ENCODE results near the gene OXNAD1. TPM values are rescaled to one million over a fixed set of nuclear protein-coding genes. Genes with fewer than 3 reads are reported as not detected.

Gene OXNAD1
- total RNA-seq, 3 donors from 2014 or later: 13.1 to 22.8 (median 15.7) TPM

DNA sequence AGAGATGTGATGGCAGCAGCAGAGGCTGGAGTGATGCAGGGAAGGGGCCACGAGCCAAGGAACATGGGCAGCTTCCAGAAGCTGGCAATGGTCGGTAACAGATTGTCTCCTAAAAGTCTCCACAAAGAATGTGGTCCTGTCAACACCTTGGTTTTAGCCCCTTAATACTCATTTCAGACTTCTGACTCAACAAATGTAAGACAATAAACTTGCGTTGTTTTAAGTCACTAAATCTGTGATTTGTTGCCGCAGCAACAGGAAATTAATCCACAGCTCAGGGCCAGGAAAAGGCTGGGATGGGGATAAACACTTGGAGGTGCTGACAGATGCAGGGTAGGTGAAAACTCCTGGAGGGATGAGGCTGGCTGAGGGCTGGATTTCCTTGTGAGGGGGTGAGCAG lies 69.9 kb downstream of the OXNAD1 start:
- peaks cover 0 to 7% of the 10 kb centered on the region in 2 donors for H3K9me3 ChIP-seq
- no peaks in the 10 kb centered on the region for H3K4me1 ChIP-seq
- no peaks in the 10 kb centered on the region for H3K27me3 ChIP-seq
- intact Hi-C loops (cut with DNase I; ENCODE audit: low total_unique reads): no loop called here
- no peak overlapping the region for H3K4me3 ChIP-seq
- H3K36me3 ChIP-seq: no peaks in the 10 kb centered on the region
- TF ChIP-seq POLR2A (IDR thresholded peaks at IDR 0.05): no peak
- TF ChIP-seq, protein P1, sequence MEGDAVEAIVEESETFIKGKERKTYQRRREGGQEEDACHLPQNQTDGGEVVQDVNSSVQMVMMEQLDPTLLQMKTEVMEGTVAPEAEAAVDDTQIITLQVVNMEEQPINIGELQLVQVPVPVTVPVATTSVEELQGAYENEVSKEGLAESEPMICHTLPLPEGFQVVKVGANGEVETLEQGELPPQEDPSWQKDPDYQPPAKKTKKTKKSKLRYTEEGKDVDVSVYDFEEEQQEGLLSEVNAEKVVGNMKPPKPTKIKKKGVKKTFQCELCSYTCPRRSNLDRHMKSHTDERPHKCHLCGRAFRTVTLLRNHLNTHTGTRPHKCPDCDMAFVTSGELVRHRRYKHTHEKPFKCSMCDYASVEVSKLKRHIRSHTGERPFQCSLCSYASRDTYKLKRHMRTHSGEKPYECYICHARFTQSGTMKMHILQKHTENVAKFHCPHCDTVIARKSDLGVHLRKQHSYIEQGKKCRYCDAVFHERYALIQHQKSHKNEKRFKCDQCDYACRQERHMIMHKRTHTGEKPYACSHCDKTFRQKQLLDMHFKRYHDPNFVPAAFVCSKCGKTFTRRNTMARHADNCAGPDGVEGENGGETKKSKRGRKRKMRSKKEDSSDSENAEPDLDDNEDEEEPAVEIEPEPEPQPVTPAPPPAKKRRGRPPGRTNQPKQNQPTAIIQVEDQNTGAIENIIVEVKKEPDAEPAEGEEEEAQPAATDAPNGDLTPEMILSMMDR (IDR thresholded peaks at IDR 0.05): no peak
- TF ChIP-seq POLR2AphosphoS5 (IDR thresholded peaks at IDR 0.05): no peak
- no peak overlapping the region for H3K27ac ChIP-seq
- DNase-seq (ENCODE audit: low spot score in 2 of 2): no peak

DNA sequence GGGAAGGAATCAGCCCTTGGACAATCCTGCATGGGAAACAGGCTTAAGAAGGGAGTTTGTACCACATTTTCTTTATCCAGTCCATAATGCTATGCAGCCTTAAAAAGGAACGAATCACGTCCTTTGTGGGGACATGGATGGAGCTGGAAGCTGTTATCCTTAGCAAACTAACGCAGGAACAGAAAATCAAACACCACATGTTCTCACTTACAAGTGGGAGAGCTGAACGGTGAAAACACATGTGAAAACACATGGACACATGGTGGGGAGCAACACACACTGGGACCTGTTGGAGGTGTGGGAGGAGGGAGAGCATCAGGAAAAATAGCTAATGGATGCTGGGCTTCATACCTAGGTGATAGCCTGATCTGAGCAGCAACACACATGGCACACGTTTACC lies 70.3 kb downstream of the OXNAD1 start:
- H3K27me3 ChIP-seq: no peaks in the 10 kb centered on the region
- peaks cover 0 to 7% of the 10 kb centered on the region in 2 donors for H3K9me3 ChIP-seq
- TF ChIP-seq POLR2A (IDR thresholded peaks at IDR 0.05) (no peak), POLR2AphosphoS5 (IDR thresholded peaks at IDR 0.05) (no peak)
- TF ChIP-seq, protein P1 (IDR thresholded peaks at IDR 0.05): no peak
- DNase-seq (ENCODE audit: low spot score in 2 of 2): no peak
- intact Hi-C loops (cut with DNase I; ENCODE audit: low total_unique reads): no loop called here
- no peaks in the 10 kb centered on the region for H3K4me1 ChIP-seq
- no peak overlapping the region for H3K4me3 ChIP-seq
- H3K27ac ChIP-seq: no peak overlapping the region
- H3K36me3 ChIP-seq: no peaks in the 10 kb centered on the region

DNA sequence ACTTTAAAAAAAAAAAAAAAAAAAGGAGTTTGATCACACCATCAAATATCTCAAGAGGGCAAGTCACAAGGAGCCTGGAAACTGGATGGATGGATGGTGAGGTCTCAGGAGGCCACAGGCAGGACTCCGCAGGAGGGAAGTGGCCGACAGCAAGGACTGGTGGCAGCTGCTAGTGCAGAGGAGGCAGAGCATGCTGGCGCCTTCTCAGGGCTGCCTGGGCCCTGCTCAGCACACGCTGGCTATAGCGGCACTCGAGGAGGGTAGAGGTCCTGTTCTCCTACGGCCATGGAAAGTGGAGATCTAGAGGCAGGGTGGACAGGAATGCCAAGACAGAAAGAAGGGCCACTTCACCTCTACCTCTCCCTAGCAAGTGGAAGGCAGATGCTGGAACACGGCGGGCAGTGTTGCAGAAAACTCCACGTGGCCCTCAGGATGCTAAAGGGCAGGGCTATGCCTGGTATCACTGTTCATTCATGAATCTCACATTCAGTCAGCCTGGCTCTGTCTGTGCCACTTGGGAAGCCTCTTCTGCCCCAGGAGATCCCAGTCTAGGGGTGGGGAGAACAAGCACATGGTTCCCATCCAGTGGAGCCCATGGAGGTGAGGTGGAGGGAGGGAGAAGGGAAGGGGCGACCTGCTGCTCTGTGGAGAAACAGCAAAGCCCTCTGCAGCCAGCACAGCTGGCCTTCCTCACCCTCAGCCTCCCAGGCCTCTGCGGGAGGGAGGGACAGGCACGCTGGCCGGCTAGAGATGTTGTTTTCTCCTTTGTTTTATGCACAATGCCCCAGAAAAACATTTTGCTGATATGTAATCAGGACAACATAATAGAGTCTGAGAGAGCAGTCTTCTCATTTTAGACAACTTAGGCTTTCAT lies 71.0 kb downstream of the OXNAD1 start:
- no peak overlapping the region for H3K4me3 ChIP-seq
- no peaks in the 10 kb centered on the region for H3K36me3 ChIP-seq
- H3K27ac ChIP-seq: no peak overlapping the region
- H3K27me3 ChIP-seq: no peaks in the 10 kb centered on the region
- TF ChIP-seq, protein P1 (IDR thresholded peaks at IDR 0.05): no peak
- TF ChIP-seq POLR2AphosphoS5 (IDR thresholded peaks at IDR 0.05) (no peak), POLR2A (IDR thresholded peaks at IDR 0.05) (no peak)
- no peaks in the 10 kb centered on the region for H3K4me1 ChIP-seq
- intact Hi-C loops (cut with DNase I; ENCODE audit: low total_unique reads): no loop called here
- peaks cover 0 to 6% of the 10 kb centered on the region in 2 donors for H3K9me3 ChIP-seq
- no peak for DNase-seq (ENCODE audit: low spot score in 2 of 2)

DNA sequence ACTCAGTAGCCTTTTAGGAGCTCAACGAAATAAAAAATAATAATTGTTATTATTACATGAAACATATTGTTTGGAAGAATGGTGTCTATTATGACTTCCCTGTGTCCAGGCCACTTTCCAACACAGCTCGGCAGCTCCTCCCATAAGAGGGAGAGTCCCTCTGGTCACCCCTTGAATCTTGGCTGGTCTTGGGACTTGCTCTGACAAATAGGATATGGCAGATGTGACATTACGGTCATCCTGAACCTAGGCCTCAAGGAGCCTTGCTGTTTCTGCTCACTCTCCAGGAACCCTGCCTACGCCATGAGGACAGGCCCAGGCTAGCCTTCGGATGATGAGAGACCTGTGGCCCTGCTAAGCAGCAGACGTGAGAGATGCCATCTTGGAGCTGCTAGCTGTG lies 71.8 kb downstream of the OXNAD1 start:
- Histone ChIP-seq H3K4me1 (no peaks in the 10 kb centered on the region), H3K4me3 (no peak overlapping the region), H3K27me3 (no peaks in the 10 kb centered on the region), H3K27ac (no peak overlapping the region), H3K36me3 (no peaks in the 10 kb centered on the region), H3K9me3 (no peaks in the 10 kb centered on the region)
- TF ChIP-seq POLR2AphosphoS5 (IDR thresholded peaks at IDR 0.05) (no peak), POLR2A (IDR thresholded peaks at IDR 0.05) (no peak)
- TF ChIP-seq, protein P1 (IDR thresholded peaks at IDR 0.05): no peak
- intact Hi-C loops (cut with DNase I; ENCODE audit: low total_unique reads): no loop called here
- DNase-seq (ENCODE audit: low spot score in 2 of 2): no peak

DNA sequence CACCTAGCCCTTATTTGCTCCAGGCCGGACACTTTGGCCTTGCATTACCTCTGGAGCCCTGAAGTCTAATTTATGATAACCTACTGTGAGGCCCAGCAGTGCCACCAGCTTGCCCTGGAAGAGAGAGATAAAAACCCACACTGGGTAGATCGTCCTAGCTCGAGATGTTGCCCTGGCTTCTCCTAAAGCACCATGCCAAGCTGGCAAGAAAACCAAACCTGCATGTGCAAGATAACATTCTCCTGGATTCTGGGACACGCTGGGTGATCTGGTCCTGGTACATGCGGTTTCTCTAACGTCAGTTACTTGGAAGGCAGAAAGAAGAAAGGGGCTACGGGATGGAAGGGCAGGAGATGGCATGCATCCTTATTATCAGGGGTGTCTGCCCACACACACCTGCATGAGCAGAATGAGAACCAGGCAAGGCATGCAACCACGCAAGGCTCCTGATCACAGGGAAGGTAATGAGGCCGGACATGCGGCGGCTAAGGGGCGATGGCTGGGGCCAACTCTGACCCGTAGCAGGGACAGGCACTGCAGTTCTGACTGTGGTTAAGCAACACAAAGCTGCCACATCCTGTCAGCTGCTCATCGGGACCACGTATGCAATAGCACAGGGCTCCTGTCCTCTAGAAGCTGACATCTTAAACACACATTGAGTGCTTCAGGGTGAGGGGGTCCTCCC lies 73.0 kb downstream of the OXNAD1 start:
- Histone ChIP-seq H3K9me3 (no peaks in the 10 kb centered on the region), H3K4me3 (no peak overlapping the region), H3K4me1 (no peaks in the 10 kb centered on the region), H3K27ac (no peak overlapping the region), H3K36me3 (no peaks in the 10 kb centered on the region), H3K27me3 (no peaks in the 10 kb centered on the region)
- no peak for DNase-seq (ENCODE audit: low spot score in 2 of 2)
- intact Hi-C loops (cut with DNase I; ENCODE audit: low total_unique reads): no loop called here
- TF ChIP-seq, protein P1 (IDR thresholded peaks at IDR 0.05): no peak
- no peak for TF ChIP-seq POLR2A (IDR thresholded peaks at IDR 0.05)
- no peak for TF ChIP-seq POLR2AphosphoS5 (IDR thresholded peaks at IDR 0.05)
